HepG2 (cell line): Measurements from ENCODE around the gene NDE1. TPM values are rescaled to one million over a fixed set of nuclear protein-coding genes. Genes with fewer than 3 reads are reported as not detected.

Source experiments
- ARID3A ChIP-seq: IDR thresholded peaks from 2 replicates; pipeline ENCODE4 v1.6.1; 2012; ENCODE audit warnings: low read depth, low read length, improper control_type of control experiment
- GRHL1 ChIP-seq: sonication (generic); formaldehyde crosslinking; conservative IDR thresholded peaks from 2 replicates; pipeline ENCODE4 v1.8.0; 2022; ENCODE audit warnings: missing genetic modification reagents
- MED13 ChIP-seq: sonication (generic); formaldehyde crosslinking; IDR thresholded peaks from 2 replicates; pipeline ENCODE4 v1.5.0; 2020; ENCODE audit warnings: missing genetic modification reagents
- PCBP2 ChIP-seq: fragments of 200-400 bp; formaldehyde crosslinking; optimal IDR thresholded peaks from 2 replicates; pipeline ENCODE3; 2018; ENCODE audit warnings: low read length, low read depth; ENCODE audit not compliant: poor library complexity, severe bottlenecking
- REXO4 ChIP-seq: sonication (generic); formaldehyde crosslinking; IDR thresholded peaks from 2 replicates; pipeline ENCODE4 v1.8.0; 2022; ENCODE audit warnings: missing genetic modification reagents, mild to moderate bottlenecking, borderline replicate concordance
- SMAD9 ChIP-seq: sonication (generic); formaldehyde crosslinking; IDR thresholded peaks from 2 replicates; pipeline ENCODE4 v1.5.1; 2020; ENCODE audit warnings: mild to moderate bottlenecking, missing genetic modification reagents
- SP1 ChIP-seq, 2 experiments: fragments of 450-650 bp in 1 of 2; sonication (generic) in 1 of 2; formaldehyde crosslinking in 1 of 2; IDR thresholded peaks; 2 replicates each; pipeline versions ENCODE4 v1.4.0 to v1.6.1; 2016 to 2020; ENCODE audit warnings: missing genetic modification reagents in 1 of 2
- YEATS2 ChIP-seq: sonication (generic); formaldehyde crosslinking; IDR thresholded peaks from 2 replicates; pipeline ENCODE4 v1.4.0; 2020; ENCODE audit warnings: missing genetic modification reagents, borderline replicate concordance
- ZFP90 ChIP-seq: sonication (generic); formaldehyde crosslinking; IDR thresholded peaks from 2 replicates; pipeline ENCODE4 v1.8.0; 2022; ENCODE audit warnings: missing genetic modification reagents, mild to moderate bottlenecking, inconsistent platforms, borderline replicate concordance
- ZMAT3 ChIP-seq: sonication (generic); formaldehyde crosslinking; conservative IDR thresholded peaks from 2 replicates; pipeline ENCODE4 v1.7.0; 2021; ENCODE audit warnings: missing genetic modification reagents
- ZNF282 ChIP-seq: fragments of 450-650 bp; IDR thresholded peaks from 2 replicates; pipeline ENCODE4 v1.6.1; 2018; ENCODE audit not compliant: partially characterized antibody
- ZNF367 ChIP-seq: sonication (generic); formaldehyde crosslinking; IDR thresholded peaks from 2 replicates; pipeline ENCODE4 v1.4.0; 2020; ENCODE audit warnings: missing genetic modification reagents, borderline replicate concordance
- ZNF407 ChIP-seq: sonication (generic); formaldehyde crosslinking; IDR thresholded peaks from one replicate; pipeline ENCODE4 v1.5.1; 2020; ENCODE audit warnings: mild to moderate bottlenecking, missing genetic modification reagents; ENCODE audit errors: not compliant biosample characterization
- ZNF543 ChIP-seq: sonication (generic); formaldehyde crosslinking; IDR thresholded peaks from 2 replicates; pipeline ENCODE4 v1.4.0; 2020; ENCODE audit warnings: mild to moderate bottlenecking, missing genetic modification reagents
- polyA plus RNA-seq, 8 experiments: library from polyadenylated mRNA; depleted of rRNA in 3 of 8; stranded (reverse) in 7 of 8; unstranded in 1 of 8; fragments of >200 nt; fragmentation: Illumina TruSeq in 4 of 8; extraction: Trizol in 4 of 8; gene quantifications; 2 replicates each; pipeline versions ENCODE4 v1.2.1 to v1.2.3, GENCODE V29; 2011 to 2016; ENCODE audit warnings: low read depth in 4 of 8, missing spikeins in 1 of 8, mixed read lengths in 1 of 8; ENCODE audit not compliant: insufficient read depth in 1 of 8
- total RNA-seq, 5 experiments: library from RNA; depleted of rRNA; stranded (reverse); fragments of >200 nt; fragmentation: Illumina TruSeq; extraction: Trizol; gene quantifications; 2 replicates each; pipeline ENCODE4 v1.2.3, GENCODE V29; 2016; ENCODE audit warnings: low read depth in 1 of 5

The NDE1 gene
- total and polyA plus RNA-seq, 2 of the 13 experiments (the other 11 are each of a cell fraction or from before 2014, with no cell fraction given) = 40.9 to 72.5 TPM

GRCh38 chr16:15606518-15607220 lies 43.4 kb upstream of the NDE1 start (continued):
- no peak for TF ChIP-seq GRHL1 (CRISPR knock-in tag)
- no peak for TF ChIP-seq SP1 (IDR thresholded peaks at IDR 0.05)
- TF ChIP-seq SP1 (CRISPR knock-in tag; IDR thresholded peaks at IDR 0.05) = no peak
- no peak for TF ChIP-seq YEATS2 (CRISPR knock-in tag)
- no peak for TF ChIP-seq REXO4 (CRISPR knock-in tag)
- TF ChIP-seq MED13 = no peak
- no peak for TF ChIP-seq ZNF282
- no peak for TF ChIP-seq ZNF367 (CRISPR knock-in tag)
- TF ChIP-seq ARID3A = no peak
- peak; percentile 57; the same call in 1 of the 2 replicates for TF ChIP-seq ZMAT3
- TF ChIP-seq PCBP2 = no peak
- no peak for TF ChIP-seq ZNF407 (CRISPR knock-in tag)
- TF ChIP-seq ZNF543 (CRISPR knock-in tag) = no peak
- peak; percentile 83; the same call in 1 of the 2 replicates for TF ChIP-seq SMAD9 (CRISPR knock-in tag)
- TF ChIP-seq ZFP90 (CRISPR knock-in tag) = no peak
